CD14-positive monocyte (primary cell): Measurements from ENCODE around the gene NDP. TPM values are rescaled to one million over a fixed set of nuclear protein-coding genes. Genes with fewer than 3 reads are reported as not detected.

Experiments used
- DNase-seq, 3 donors: peaks; one replicate each; pipeline ENCODE4 v3.0.0-alpha.2; 2011 to 2022
- H2AFZ ChIP-seq: 2 replicates; pipeline ENCODE4 v1.6.0; 2012; ENCODE audit warnings: mild to moderate bottlenecking, low read depth, low read length, inconsistent platforms; ENCODE audit not compliant: insufficient read depth, poor library complexity, severe bottlenecking
- H3K27ac ChIP-seq, 2 donors: 1 replicate in 1 of 2; 2 replicates in 1 of 2; pipeline ENCODE4 v1.5.1; 2012 to 2013; ENCODE audit warnings: low read length in 2 of 2, control low read depth in 1 of 2, inconsistent platforms in 1 of 2, low read depth in 1 of 2, mild to moderate bottlenecking in 1 of 2
- H3K27me3 ChIP-seq, 2 donors: one replicate each; pipeline versions ENCODE4 v1.6.0 to v1.6.1; 2011 to 2013; ENCODE audit warnings: low read length in 2 of 2; ENCODE audit not compliant: control insufficient read depth in 2 of 2, insufficient read depth in 2 of 2
- H3K36me3 ChIP-seq, 2 donors: replicated peaks in 1 of 2; 1 replicate in 1 of 2; 2 replicates in 1 of 2; pipeline versions ENCODE4 v1.5.1 to v1.6.1; 2012 to 2013; ENCODE audit warnings: low read length in 2 of 2, control low read depth in 1 of 2, inconsistent platforms in 1 of 2, mild to moderate bottlenecking in 1 of 2; ENCODE audit not compliant: insufficient read depth in 2 of 2, control insufficient read depth in 1 of 2
- H3K4me1 ChIP-seq, 2 donors: 1 replicate in 1 of 2; 2 replicates in 1 of 2; pipeline versions ENCODE4 v1.5.1 to v1.6.1; 2012 to 2013; ENCODE audit warnings: low read length in 2 of 2, control low read depth in 1 of 2, inconsistent platforms in 1 of 2, mild to moderate bottlenecking in 1 of 2, moderate library complexity in 1 of 2; ENCODE audit not compliant: insufficient read depth in 2 of 2, control insufficient read depth in 1 of 2
- H3K4me2 ChIP-seq: replicated peaks from 2 replicates; pipeline ENCODE3; 2012; ENCODE audit warnings: low read length, moderate library complexity, mild to moderate bottlenecking; ENCODE audit not compliant: poor library complexity, severe bottlenecking; ENCODE audit errors: extremely low read depth
- H3K4me3 ChIP-seq, 3 experiments: fragments of 200-600 bp in 1 of 3; sonication (generic) in 1 of 3; replicated peaks in 1 of 3; 1 replicate in 2 of 3; 2 replicates in 1 of 3; pipeline ENCODE4 v1.5.1; 2011 to 2013; ENCODE audit warnings: low read length in 3 of 3, mild to moderate bottlenecking in 3 of 3, control low read depth in 2 of 3, low read depth in 2 of 3, inconsistent platforms in 1 of 3, moderate library complexity in 1 of 3
- H3K79me2 ChIP-seq: 2 replicates; pipeline ENCODE4 v1.6.0; 2012; ENCODE audit warnings: mild to moderate bottlenecking, control low read depth, inconsistent platforms, low read length, moderate library complexity; ENCODE audit not compliant: insufficient read depth
- H3K9ac ChIP-seq: 2 replicates; pipeline ENCODE4 v1.6.0; 2017; ENCODE audit warnings: low read length, mild to moderate bottlenecking; ENCODE audit not compliant: insufficient read depth, poor library complexity, severe bottlenecking
- H3K9me3 ChIP-seq, 2 donors: replicated peaks in 1 of 2; 1 replicate in 1 of 2; 2 replicates in 1 of 2; pipeline versions ENCODE4 v1.5.1 to v1.6.1; 2012 to 2013; ENCODE audit warnings: low read length in 2 of 2, control low read depth in 1 of 2; ENCODE audit not compliant: control insufficient read depth in 1 of 2, insufficient read depth in 1 of 2
- H4K20me1 ChIP-seq: 2 replicates; pipeline ENCODE4 v1.6.0; 2012; ENCODE audit warnings: mild to moderate bottlenecking, low read length, control low read depth, moderate library complexity; ENCODE audit not compliant: insufficient read depth
- H3K27ac Mint-ChIP-seq, 7 donors: one replicate each; pipeline ENCODE4 v1.8.0; 2020; ENCODE audit warnings: mild to moderate bottlenecking in 7 of 7, mixed read lengths in 7 of 7, moderate library complexity in 6 of 7, inconsistent platforms in 2 of 7
- H3K27me3 Mint-ChIP-seq, 3 donors: one replicate each; pipeline ENCODE4 v1.8.0; 2021 to 2022; ENCODE audit warnings: low read depth in 3 of 3, mild to moderate bottlenecking in 3 of 3, mixed read lengths in 3 of 3, moderate library complexity in 3 of 3, inconsistent platforms in 1 of 3
- H3K36me3 Mint-ChIP-seq, 2 donors: one replicate each; pipeline ENCODE4 v1.8.0; 2020; ENCODE audit warnings: mixed read lengths in 2 of 2, inconsistent platforms in 1 of 2, mild to moderate bottlenecking in 1 of 2
- H3K4me1 Mint-ChIP-seq: one replicate; pipeline ENCODE4 v1.8.0; 2020; ENCODE audit warnings: mild to moderate bottlenecking, mixed read lengths
- H3K4me3 Mint-ChIP-seq, 2 donors: one replicate each; pipeline ENCODE4 v1.8.0; 2020; ENCODE audit warnings: mild to moderate bottlenecking in 2 of 2, mixed read lengths in 2 of 2, moderate library complexity in 1 of 2
- H3K9me3 Mint-ChIP-seq, 7 donors: one replicate each; pipeline ENCODE4 v1.8.0; 2020 to 2022; ENCODE audit warnings: mixed read lengths in 7 of 7, mild to moderate bottlenecking in 6 of 7, moderate library complexity in 6 of 7, inconsistent platforms in 2 of 7
- WGBS: methylation state at CpG from one replicate; pipeline ENCODE4 v1.1.5; 2013; ENCODE audit warnings: missing lambda C conversion rate; ENCODE audit not compliant: insufficient coverage; 5-methylcytosine and 5-hydroxymethylcytosine counted together
- intact Hi-C, 2 donors: fragments of 100-400 bp; cut with micrococcal nuclease; formaldehyde crosslinking; loops; one replicate each; pipeline versions ENCODE4 v1.15.0 to v1.15.1; 2023
- polyA plus RNA-seq, 3 donors: library from polyadenylated mRNA; depleted of rRNA in 1 of 3; unstranded in 2 of 3; stranded (reverse) in 1 of 3; fragments of 300-500 nt in 2 of 3; fragments of >200 nt in 1 of 3; fragmentation: Illumina TruSeq in 2 of 3; gene quantifications; 1 replicate in 2 of 3; 2 replicates in 1 of 3; pipeline ENCODE4 v1.2.3, GENCODE V29; 2012 to 2021
- TF ChIP-seq, protein P1 (sequence below): fragments of 200-600 bp; IDR thresholded peaks from one replicate; pipeline ENCODE4 v1.8.0; 2022; ENCODE audit warnings: antibody characterized with exemption, mild to moderate bottlenecking

Gene NDP
- polyA plus RNA-seq, 3 donors = not detected

DNA sequence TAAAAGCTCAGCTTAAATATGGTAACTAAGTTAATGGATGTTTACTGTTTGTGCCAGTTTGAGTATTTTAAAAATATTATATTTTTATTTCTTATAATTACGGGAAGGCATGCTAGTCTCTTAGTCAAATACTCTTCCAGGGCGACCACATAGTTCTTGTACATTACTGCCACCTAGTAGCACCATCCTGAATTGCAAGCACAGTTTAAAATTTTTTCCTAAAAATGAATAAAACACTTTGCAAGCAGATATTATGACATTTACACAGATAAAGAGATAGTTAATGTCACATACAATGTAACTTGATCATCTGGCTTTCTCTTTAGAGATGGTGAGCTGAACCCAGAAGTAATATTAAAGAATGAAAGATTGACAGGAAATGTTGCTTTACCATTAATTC, 11.5 kb downstream of the NDP start:
- no peak overlapping the region for H3K27ac ChIP-seq
- H3K4me2 ChIP-seq = no peak overlapping the region
- no CpG with 5 or more reads among the region's 2 CpGs for WGBS
- H3K4me1 Mint-ChIP-seq = peaks cover 3% of the 10 kb centered on the region
- peaks cover 0 to 16% (median 2%) of the 10 kb centered on the region in 3 donors for H3K27me3 Mint-ChIP-seq
- no peaks in the 10 kb centered on the region for H3K79me2 ChIP-seq
- H3K4me3 Mint-ChIP-seq = no peak overlapping the region
- no peak overlapping the region for H2AFZ ChIP-seq
- DNase-seq = no peak
- H3K27me3 ChIP-seq = peaks cover 0 to 10% of the 10 kb centered on the region in 2 donors
- intact Hi-C loops = loop anchor here (5.0 to 10.0 kb wide), 2 partner anchors 53 to 281 kb away; no protein-coding TSS in a partner anchor
- H3K9me3 Mint-ChIP-seq = no peaks in the 10 kb centered on the region
- H3K36me3 ChIP-seq = no peaks in the 10 kb centered on the region
- H3K4me1 ChIP-seq = no peaks in the 10 kb centered on the region
- H3K27ac Mint-ChIP-seq = no peak overlapping the region
- no peaks in the 10 kb centered on the region for H3K9me3 ChIP-seq
- H3K4me3 ChIP-seq = no peak overlapping the region
- no peaks in the 10 kb centered on the region for H4K20me1 ChIP-seq
- TF ChIP-seq, protein P1, sequence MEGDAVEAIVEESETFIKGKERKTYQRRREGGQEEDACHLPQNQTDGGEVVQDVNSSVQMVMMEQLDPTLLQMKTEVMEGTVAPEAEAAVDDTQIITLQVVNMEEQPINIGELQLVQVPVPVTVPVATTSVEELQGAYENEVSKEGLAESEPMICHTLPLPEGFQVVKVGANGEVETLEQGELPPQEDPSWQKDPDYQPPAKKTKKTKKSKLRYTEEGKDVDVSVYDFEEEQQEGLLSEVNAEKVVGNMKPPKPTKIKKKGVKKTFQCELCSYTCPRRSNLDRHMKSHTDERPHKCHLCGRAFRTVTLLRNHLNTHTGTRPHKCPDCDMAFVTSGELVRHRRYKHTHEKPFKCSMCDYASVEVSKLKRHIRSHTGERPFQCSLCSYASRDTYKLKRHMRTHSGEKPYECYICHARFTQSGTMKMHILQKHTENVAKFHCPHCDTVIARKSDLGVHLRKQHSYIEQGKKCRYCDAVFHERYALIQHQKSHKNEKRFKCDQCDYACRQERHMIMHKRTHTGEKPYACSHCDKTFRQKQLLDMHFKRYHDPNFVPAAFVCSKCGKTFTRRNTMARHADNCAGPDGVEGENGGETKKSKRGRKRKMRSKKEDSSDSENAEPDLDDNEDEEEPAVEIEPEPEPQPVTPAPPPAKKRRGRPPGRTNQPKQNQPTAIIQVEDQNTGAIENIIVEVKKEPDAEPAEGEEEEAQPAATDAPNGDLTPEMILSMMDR = peak; percentile 41
- H3K36me3 Mint-ChIP-seq = no peaks in the 10 kb centered on the region
- no peak overlapping the region for H3K9ac ChIP-seq

DNA sequence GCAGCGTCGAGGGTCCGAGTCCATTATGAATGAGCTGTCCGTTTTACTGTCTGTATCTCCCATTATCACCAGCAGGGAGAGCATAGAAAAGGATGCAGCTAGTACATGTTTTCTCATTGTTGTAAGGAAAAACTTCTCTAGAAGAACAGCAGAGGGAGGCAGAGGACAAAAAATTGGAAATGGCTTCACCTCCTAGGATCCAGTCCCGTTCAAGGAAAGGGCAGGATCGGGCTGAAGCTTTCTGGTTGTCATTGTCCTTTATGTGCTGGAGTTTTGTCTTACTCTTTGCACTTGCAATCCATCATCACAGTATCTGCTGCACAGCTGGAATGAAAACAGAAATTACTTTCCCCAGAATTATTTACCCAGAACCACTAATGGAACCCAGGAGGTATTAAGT, 14.7 kb downstream of the NDP start:
- Mint-ChIP-seq H3K4me1 (peaks cover 3% of the 10 kb centered on the region), H3K9me3 (no peaks in the 10 kb centered on the region), H3K36me3 (no peaks in the 10 kb centered on the region), H3K27me3 (peaks cover 4 to 16% (median 7%) of the 10 kb centered on the region in 3 donors), H3K4me3 (no peak overlapping the region), H3K27ac (peak overlapping the region in 2 of 7 donors; percentile 44 to 54)
- peak; percentile 54 to 71 (median 65) for DNase-seq
- Histone ChIP-seq H3K9ac (no peak overlapping the region), H3K27ac (no peak overlapping the region), H3K27me3 (peaks cover 0 to 11% of the 10 kb centered on the region in 2 donors), H2AFZ (no peak overlapping the region), H3K79me2 (no peaks in the 10 kb centered on the region), H3K4me2 (no peak overlapping the region), H3K4me1 (no peaks in the 10 kb centered on the region), H3K4me3 (no peak overlapping the region), H3K9me3 (no peaks in the 10 kb centered on the region), H3K36me3 (no peaks in the 10 kb centered on the region), H4K20me1 (no peaks in the 10 kb centered on the region)
- TF ChIP-seq, protein P1 = peak; percentile 72
- intact Hi-C loops = loop anchor here in 1 of 2 donors (2.0 kb wide), 1 partner anchor 286 kb away; no protein-coding TSS in a partner anchor
- WGBS = no CpG with 5 or more reads among the region's 6 CpGs
